MM.1S (cell line): ENCODE data around the gene ACOT9.

ENCODE experiments used
- DNase-seq: peaks from one replicate; pipeline ENCODE4 v3.0.0-alpha.2; 2015
- H2AFZ ChIP-seq: fragments of 300-600 bp; sonication (generic); 2 replicates; pipeline ENCODE4 v1.6.0; 2016; ENCODE audit warnings: antibody characterized with exemption, low read length
- H3F3A ChIP-seq: fragments of 300-600 bp; sonication (generic); 2 replicates; pipeline ENCODE4 v1.6.1; 2016; ENCODE audit warnings: mild to moderate bottlenecking, antibody characterized with exemption, low read length, moderate library complexity, mixed read lengths; ENCODE audit not compliant: insufficient read depth
- H3K27ac ChIP-seq: fragments of 300-600 bp; sonication (generic); 2 replicates; pipeline ENCODE4 v1.5.1; 2016; ENCODE audit warnings: mild to moderate bottlenecking, low read length
- H3K27me3 ChIP-seq: fragments of 300-600 bp; sonication (generic); replicated peaks from 2 replicates; pipeline ENCODE4 v1.6.0; 2016; ENCODE audit warnings: low read length; ENCODE audit not compliant: insufficient read depth
- H3K36me3 ChIP-seq: fragments of 300-600 bp; sonication (generic); replicated peaks from 2 replicates; pipeline ENCODE4 v1.6.1; 2016; ENCODE audit warnings: mild to moderate bottlenecking, low read length, mixed read lengths; ENCODE audit not compliant: insufficient read depth
- H3K4me1 ChIP-seq: fragments of 300-600 bp; sonication (generic); 2 replicates; pipeline ENCODE4 v1.6.1; 2016; ENCODE audit warnings: low read length, mixed read lengths
- H3K4me2 ChIP-seq: fragments of 300-600 bp; sonication (generic); 2 replicates; pipeline ENCODE4 v1.6.0; 2016; ENCODE audit warnings: low read depth, low read length
- H3K4me3 ChIP-seq: fragments of 300-600 bp; sonication (generic); 2 replicates; pipeline ENCODE4 v1.5.1; 2016; ENCODE audit warnings: low read length, mixed read lengths
- H3K79me2 ChIP-seq: fragments of 300-600 bp; sonication (generic); 2 replicates; pipeline ENCODE4 v1.6.1; 2016; ENCODE audit warnings: mixed run types, low read length, mixed read lengths
- H3K9ac ChIP-seq: fragments of 300-600 bp; sonication (generic); 2 replicates; pipeline ENCODE4 v1.6.1; 2016; ENCODE audit warnings: low read length, mixed read lengths
- H3K9me2 ChIP-seq: fragments of 300-600 bp; sonication (generic); replicated peaks from 2 replicates; pipeline ENCODE4 v1.6.1; 2016; ENCODE audit warnings: mild to moderate bottlenecking, low read length, mixed read lengths; ENCODE audit not compliant: insufficient read depth
- H3K9me3 ChIP-seq: fragments of 300-600 bp; sonication (generic); replicated peaks from 2 replicates; pipeline ENCODE4 v1.6.1; 2016; ENCODE audit warnings: mild to moderate bottlenecking, low read length, mixed read lengths; ENCODE audit not compliant: insufficient read depth
- H4K20me1 ChIP-seq: fragments of 300-600 bp; sonication (generic); 2 replicates; pipeline ENCODE4 v1.6.1; 2016; ENCODE audit warnings: mild to moderate bottlenecking, low read length, moderate library complexity, mixed read lengths; ENCODE audit not compliant: insufficient read depth
- CTCF ChIP-seq: fragments of 300-600 bp; sonication (generic); IDR thresholded peaks from 2 replicates; pipeline ENCODE4 v1.5.1; 2016; ENCODE audit warnings: antibody characterized with exemption, low read length, mixed read lengths
- EZH2 ChIP-seq: fragments of 300-600 bp; sonication (generic); optimal IDR thresholded peaks from 2 replicates; pipeline ENCODE3; 2017; ENCODE audit warnings: low read depth, mild to moderate bottlenecking, antibody characterized with exemption, low read length, mixed read lengths
- EZH2phosphoT487 ChIP-seq: fragments of 300-600 bp; sonication (generic); IDR thresholded peaks from 2 replicates; pipeline ENCODE4 v1.6.1; 2018; ENCODE audit warnings: antibody characterized with exemption, low read length

The ACOT9 gene

DNA sequence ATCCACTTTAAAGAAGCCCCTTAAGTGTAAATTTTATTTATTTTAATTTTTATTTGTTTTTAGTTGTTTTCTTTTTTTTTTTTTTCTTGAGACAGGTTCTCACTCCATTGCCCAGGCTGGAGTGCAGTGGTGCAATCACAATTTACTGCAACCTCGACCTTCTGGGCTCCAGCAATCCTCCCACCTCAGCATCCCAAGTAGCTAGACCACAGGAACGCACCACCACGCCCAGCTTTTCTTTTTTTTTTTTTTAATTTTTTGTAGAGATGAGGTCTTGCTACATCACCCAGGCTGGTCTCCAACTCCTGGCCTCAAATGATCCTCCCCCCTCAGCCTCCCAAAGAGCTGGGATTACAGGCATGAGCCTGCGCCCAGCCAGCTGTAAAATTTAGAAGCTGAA is 45.9 kb upstream of the ACOT9 start:
- no peaks in the 10 kb centered on the region for H3K27me3 ChIP-seq
- H3K4me3 ChIP-seq: no peak overlapping the region
- H3F3A ChIP-seq: no peaks in the 10 kb centered on the region
- H3K9ac ChIP-seq: no peak overlapping the region
- H3K27ac ChIP-seq: no peak overlapping the region
- no peaks in the 10 kb centered on the region for H3K9me3 ChIP-seq
- no peaks in the 10 kb centered on the region for H3K36me3 ChIP-seq
- no peaks in the 10 kb centered on the region for H4K20me1 ChIP-seq
- no peaks in the 10 kb centered on the region for H3K79me2 ChIP-seq
- DNase-seq: no peak
- no peaks in the 10 kb centered on the region for H3K9me2 ChIP-seq
- H3K4me1 ChIP-seq: no peaks in the 10 kb centered on the region
- H3K4me2 ChIP-seq: no peak overlapping the region
- no peak overlapping the region for H2AFZ ChIP-seq
- TF ChIP-seq EZH2: no peak
- TF ChIP-seq CTCF: no peak
- no peak for TF ChIP-seq EZH2phosphoT487

DNA sequence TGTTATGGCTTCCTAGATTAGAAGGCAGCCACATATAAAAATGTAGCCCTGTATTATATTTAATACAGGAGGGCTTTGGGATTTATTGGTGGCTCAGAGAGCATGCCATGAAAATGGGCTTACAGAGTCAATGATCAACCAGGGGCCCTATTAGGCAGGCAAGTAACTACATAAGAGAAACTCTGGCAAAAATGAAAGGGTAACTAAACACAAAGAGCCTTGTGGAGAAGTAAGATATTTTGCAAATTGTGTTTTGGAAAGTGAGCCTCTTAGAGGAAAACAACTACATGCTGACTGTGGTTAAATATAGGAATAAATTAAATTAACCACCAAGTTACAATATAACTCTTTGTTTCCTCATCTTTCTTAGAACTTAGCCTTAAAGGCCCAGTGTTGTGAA is 45.4 kb upstream of the ACOT9 start:
- H3K27ac ChIP-seq: no peak overlapping the region

GRCh38 chrX:23787745-23788118 is 44.7 kb upstream of the ACOT9 start:
- Histone ChIP-seq H3K4me3 (no peak overlapping the region), H3K27me3 (no peaks in the 10 kb centered on the region), H2AFZ (no peak overlapping the region), H3K79me2 (no peaks in the 10 kb centered on the region; the same call in 1 of the 2 replicates), H3K4me2 (no peak overlapping the region), H3K27ac (no peak overlapping the region), H3F3A (peaks cover 2% of the 10 kb centered on the region; the same call in 1 of the 2 replicates), H3K4me1 (no peaks in the 10 kb centered on the region), H3K9ac (no peak overlapping the region), H3K9me2 (no peaks in the 10 kb centered on the region), H4K20me1 (no peaks in the 10 kb centered on the region), H3K36me3 (no peaks in the 10 kb centered on the region), H3K9me3 (no peaks in the 10 kb centered on the region)
- no peak for DNase-seq
- TF ChIP-seq EZH2phosphoT487 (no peak), CTCF (no peak), EZH2 (no peak)

More for the DNA sequence above, 45.4 kb upstream of the ACOT9 start:
- Histone ChIP-seq H3K9ac (no peak overlapping the region), H3K4me1 (no peaks in the 10 kb centered on the region), H3K4me3 (no peak overlapping the region), H3K36me3 (no peaks in the 10 kb centered on the region), H3K79me2 (no peaks in the 10 kb centered on the region; the same call in 1 of the 2 replicates), H3K9me3 (no peaks in the 10 kb centered on the region), H3K27me3 (no peaks in the 10 kb centered on the region), H3K9me2 (no peaks in the 10 kb centered on the region), H2AFZ (no peak overlapping the region), H3F3A (no peaks in the 10 kb centered on the region), H4K20me1 (no peaks in the 10 kb centered on the region), H3K4me2 (no peak overlapping the region)
- DNase-seq: no peak
- no peak for TF ChIP-seq CTCF
- no peak for TF ChIP-seq EZH2
- no peak for TF ChIP-seq EZH2phosphoT487

DNA sequence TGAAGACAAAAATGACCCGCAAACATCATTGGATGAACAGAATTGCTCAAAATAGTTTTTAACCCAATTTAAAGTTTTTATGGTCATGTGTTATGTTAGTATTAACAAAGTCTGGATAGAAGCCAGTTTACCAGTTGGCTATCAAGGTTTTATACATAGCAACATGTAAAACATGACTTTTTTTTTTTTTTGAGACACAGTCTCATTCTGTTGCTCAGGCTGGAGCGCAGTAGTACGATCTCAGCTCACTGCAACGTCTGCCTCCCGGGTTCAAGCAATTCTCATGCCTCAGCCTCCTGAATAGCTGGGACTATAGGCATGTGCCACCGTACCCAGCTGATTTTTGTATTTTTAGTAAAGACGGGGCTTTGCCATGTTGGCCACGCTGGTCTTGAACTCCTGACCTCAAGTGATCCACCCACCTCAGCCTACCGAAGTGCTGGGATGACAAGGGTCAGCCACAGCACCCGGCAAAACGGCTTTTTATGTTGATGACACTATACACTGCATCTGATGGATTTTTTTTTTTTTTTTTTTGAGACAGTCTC is 43.3 kb upstream of the ACOT9 start:
- DNase-seq: no peak
- Histone ChIP-seq H3K9ac (no peak overlapping the region), H3K4me3 (no peak overlapping the region), H4K20me1 (no peaks in the 10 kb centered on the region), H3K79me2 (no peaks in the 10 kb centered on the region; the same call in 1 of the 2 replicates), H3K9me2 (no peaks in the 10 kb centered on the region), H2AFZ (no peak overlapping the region), H3F3A (peaks cover 13% of the 10 kb centered on the region), H3K4me1 (peaks cover 8% of the 10 kb centered on the region), H3K27me3 (no peaks in the 10 kb centered on the region), H3K4me2 (no peak overlapping the region), H3K9me3 (no peaks in the 10 kb centered on the region), H3K36me3 (no peaks in the 10 kb centered on the region), H3K27ac (no peak overlapping the region)
- TF ChIP-seq CTCF: no peak
